Measurements from ENCODE around the gene GPR137.

GRCh38 chr11:64285885-64286800 is 495 bp downstream of the GPR137 start:
- TF ChIP-seq SOX6 (IDR thresholded peaks at IDR 0.05), result no peak
- TF ChIP-seq ETS1 (conservative IDR thresholded peaks at IDR 0.05; ENCODE audit: control insufficient read depth, low read depth, low read length), result no peak; the same call in none of the 2 replicates
- TF ChIP-seq KAT7 (CRISPR knock-in tag; IDR thresholded peaks at IDR 0.05; ENCODE audit: borderline replicate concordance), result no peak
- 0 out of 2 replicates have a peak, but pooled peaks have one; percentile 36 for TF ChIP-seq ZNF740 (CRISPR knock-in tag; IDR thresholded peaks at IDR 0.05)
- no peak for TF ChIP-seq ZNF740 (tag; IDR thresholded peaks at IDR 0.05)
- no peak for TF ChIP-seq MAFK (IDR thresholded peaks at IDR 0.05; ENCODE audit: low read length)
- no peak for TF ChIP-seq ZNF445 (CRISPR knock-in tag; IDR thresholded peaks at IDR 0.05; ENCODE audit: low read depth)
